Mammary epithelial cell (primary cell): Measurements from ENCODE around the gene ASB6.

Experiments
- EZH2 ChIP-seq: IDR thresholded peaks from 2 replicates; pipeline ENCODE4 v1.6.1; 2012; ENCODE audit warnings: low read length, inconsistent platforms, borderline replicate concordance
- TF ChIP-seq, protein P1 (sequence below), 2 donors: IDR thresholded peaks in 1 of 2; conservative IDR thresholded peaks in 1 of 2; 2 replicates each; pipeline ENCODE4 v1.5.1; 2011 to 2012; ENCODE audit warnings: inconsistent platforms in 2 of 2, low read length in 2 of 2, mild to moderate bottlenecking in 2 of 2, control low read depth in 1 of 2, low read depth in 1 of 2; ENCODE audit not compliant: insufficient read depth in 1 of 2; ENCODE audit errors: extremely low read depth in 1 of 2

DNA sequence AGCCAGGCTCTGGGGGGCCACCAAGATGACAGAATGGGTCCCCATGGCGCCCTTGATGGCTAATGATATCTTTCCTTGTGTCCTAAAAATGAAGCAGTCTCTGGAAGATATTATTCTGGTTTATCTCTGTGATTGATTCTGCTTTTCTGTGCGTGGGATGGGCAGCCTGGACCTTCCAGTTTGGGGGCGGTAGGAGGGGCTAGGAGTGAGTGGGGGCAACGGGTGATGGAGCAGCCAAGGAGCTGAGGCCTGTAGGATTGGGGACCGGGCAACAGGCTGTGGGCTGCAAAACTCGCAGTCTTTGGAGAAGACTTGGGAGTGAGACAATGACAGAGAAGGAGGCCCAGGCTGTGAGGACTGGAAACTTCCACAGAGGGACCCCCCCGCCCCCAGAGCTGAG, 32.3 kb upstream of the ASB6 start:
- TF ChIP-seq EZH2: no peak
- TF ChIP-seq, protein P1, sequence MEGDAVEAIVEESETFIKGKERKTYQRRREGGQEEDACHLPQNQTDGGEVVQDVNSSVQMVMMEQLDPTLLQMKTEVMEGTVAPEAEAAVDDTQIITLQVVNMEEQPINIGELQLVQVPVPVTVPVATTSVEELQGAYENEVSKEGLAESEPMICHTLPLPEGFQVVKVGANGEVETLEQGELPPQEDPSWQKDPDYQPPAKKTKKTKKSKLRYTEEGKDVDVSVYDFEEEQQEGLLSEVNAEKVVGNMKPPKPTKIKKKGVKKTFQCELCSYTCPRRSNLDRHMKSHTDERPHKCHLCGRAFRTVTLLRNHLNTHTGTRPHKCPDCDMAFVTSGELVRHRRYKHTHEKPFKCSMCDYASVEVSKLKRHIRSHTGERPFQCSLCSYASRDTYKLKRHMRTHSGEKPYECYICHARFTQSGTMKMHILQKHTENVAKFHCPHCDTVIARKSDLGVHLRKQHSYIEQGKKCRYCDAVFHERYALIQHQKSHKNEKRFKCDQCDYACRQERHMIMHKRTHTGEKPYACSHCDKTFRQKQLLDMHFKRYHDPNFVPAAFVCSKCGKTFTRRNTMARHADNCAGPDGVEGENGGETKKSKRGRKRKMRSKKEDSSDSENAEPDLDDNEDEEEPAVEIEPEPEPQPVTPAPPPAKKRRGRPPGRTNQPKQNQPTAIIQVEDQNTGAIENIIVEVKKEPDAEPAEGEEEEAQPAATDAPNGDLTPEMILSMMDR (conservative IDR thresholded peaks at IDR 0.05 in 1 of 2, IDR thresholded peaks at IDR 0.05 in 1 of 2; ENCODE audit: extremely low read depth in 1 of 2, insufficient read depth in 1 of 2, low read depth in 1 of 2, low read length in 2 of 2): no peak
